ENCODE measurements around the gene PARP6.

The PARP6 gene, protein sequence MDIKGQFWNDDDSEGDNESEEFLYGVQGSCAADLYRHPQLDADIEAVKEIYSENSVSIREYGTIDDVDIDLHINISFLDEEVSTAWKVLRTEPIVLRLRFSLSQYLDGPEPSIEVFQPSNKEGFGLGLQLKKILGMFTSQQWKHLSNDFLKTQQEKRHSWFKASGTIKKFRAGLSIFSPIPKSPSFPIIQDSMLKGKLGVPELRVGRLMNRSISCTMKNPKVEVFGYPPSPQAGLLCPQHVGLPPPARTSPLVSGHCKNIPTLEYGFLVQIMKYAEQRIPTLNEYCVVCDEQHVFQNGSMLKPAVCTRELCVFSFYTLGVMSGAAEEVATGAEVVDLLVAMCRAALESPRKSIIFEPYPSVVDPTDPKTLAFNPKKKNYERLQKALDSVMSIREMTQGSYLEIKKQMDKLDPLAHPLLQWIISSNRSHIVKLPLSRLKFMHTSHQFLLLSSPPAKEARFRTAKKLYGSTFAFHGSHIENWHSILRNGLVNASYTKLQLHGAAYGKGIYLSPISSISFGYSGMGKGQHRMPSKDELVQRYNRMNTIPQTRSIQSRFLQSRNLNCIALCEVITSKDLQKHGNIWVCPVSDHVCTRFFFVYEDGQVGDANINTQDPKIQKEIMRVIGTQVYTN

DNA sequence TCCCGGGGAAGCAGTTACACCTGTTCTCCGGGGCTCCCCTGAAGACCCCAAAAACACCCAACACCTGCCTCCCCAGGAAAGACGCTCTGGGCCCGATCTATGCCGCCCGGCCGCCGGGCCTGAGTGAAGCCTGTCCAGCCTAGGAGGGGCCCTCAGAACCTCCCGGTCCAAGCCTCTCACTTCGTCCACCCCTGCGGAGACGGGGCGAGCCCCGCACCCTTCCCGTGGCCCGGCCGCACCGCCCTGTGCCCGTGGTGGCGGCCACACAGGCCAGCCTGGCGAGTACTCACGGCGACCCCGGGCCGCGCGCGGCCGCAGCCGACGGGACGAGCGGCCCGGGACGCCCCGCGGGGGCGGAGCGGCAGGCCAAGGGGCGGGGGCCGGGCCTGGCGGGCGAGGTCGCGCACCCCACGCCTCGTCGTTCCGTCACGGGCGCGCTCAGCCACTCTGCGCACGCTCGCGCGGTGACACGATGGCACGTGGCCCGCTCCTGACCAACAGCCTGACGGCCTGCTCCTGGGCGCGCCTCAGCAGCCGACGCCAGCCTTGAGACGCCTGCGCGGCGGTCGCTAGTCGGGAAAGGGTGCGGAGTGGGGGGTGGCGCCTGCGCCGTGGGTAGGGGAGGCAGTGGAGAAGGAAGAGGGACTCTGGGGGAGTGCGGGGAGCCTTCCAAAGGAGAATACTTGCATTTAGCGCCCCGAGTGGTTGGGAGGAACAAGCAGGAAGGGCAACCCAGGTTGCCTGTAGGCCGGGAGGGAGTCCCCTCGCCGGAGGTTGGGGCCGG lies at the start of gene PARP6:
TSS of gene PARP6 (minus strand) at position 342 of the 784 bp plus-strand sequence. CDS start 5,077 bp downstream, outside the sequence.
- peak; percentile 99 for DNase-seq (ENCODE audit: low read depth)

DNA sequence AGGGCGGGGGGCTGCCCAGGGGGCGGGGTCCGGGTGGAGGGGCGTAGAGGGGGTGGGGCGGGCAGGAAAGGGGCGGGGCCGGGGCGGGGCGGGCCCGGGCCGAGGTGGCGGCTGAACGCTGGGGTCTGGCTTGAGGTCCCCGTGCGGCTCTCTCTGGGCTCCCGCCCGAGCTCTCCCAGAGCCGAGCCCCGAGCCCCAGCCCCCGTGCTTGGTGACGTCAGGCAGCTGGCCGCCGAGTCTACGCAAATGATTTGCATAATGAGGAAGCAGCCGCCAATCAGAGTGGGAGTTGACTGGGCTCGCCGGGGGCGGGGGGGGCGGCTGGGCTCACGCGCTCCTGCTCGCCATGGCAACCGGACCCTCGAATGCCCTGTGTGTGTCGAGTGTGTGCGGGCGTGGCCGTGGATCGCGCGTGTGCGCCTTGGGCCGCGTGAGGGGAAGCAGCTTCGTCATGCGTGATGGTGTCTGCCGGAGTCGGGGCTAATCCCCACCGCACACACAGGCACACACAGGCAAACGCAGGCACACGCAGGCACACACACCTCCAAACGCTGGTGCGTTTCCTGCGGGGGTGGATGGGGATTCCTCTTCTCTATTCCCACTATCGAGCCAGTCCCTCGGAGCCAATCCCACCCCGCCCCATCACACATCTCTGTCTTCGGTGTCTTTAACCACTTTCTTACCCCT lies 47.8 kb upstream of the PARP6 start, which contains the start of gene CELF6:
TSS of gene CELF6 (minus strand) at position 173 of the 687 bp plus-strand sequence. CDS start 283 bp downstream, outside the sequence.
- peak; percentile 61 for DNase-seq (ENCODE audit: low read depth)

DNA sequence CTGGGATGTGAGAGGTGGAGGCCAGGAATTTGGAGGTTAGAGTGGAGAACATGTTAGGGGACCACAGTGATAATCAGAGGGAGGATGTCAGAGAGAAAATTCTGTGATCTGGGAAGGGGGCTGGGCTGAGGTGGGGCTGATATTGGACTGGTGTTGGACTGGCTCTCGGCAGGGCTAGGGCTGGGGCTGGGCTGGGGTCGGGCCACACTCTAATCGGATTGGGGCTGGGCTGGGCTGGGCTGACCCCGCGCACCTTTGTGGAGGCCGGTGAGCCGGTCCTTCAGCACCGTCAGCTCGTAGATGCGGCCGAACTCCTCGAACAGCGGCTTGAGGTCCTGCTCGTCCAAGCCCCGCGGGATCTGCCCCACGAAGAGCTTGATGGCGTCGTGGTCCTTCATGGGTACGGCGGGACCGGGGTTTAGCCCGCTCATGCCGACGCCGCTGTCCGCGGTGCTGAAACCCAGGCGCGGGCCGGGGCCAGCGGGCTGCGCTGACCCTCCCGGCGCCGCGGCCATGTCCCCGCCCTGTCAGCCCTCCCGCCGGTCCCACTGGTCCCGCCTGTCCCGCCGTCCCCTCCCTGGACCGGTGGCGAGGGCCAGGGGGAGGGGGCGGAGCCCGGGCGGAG lies 47.1 kb upstream of the PARP6 start:
- peak; percentile 18 for DNase-seq (ENCODE audit: low read depth)

DNA sequence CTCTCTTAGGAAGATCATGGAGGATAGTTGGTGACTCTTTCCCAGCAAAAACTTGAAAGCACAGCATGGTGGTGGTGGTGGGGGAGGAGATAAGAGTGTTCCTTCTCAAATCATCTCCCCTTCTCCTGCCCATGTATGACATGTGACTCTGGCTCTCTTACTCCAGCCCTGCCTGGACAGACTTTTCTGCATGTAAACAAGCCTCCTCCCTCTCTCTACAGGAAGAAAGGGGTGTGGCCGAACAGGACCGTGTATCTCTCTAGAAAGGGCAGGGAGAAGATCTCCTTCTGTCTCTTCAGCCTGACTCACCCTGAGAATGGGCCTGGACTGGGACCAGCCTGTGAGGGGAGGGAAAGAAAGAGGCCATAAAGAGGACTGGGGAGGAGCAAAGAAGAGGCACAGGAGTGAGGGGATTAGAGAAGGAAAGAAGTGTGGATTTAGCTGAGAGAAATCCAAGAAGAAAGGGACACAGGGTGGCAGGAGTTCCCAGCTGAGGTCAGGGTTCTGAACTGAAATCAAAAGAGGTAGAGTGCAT lies 46.1 kb upstream of the PARP6 start:
- DNase-seq (ENCODE audit: low read depth), result no peak

DNA sequence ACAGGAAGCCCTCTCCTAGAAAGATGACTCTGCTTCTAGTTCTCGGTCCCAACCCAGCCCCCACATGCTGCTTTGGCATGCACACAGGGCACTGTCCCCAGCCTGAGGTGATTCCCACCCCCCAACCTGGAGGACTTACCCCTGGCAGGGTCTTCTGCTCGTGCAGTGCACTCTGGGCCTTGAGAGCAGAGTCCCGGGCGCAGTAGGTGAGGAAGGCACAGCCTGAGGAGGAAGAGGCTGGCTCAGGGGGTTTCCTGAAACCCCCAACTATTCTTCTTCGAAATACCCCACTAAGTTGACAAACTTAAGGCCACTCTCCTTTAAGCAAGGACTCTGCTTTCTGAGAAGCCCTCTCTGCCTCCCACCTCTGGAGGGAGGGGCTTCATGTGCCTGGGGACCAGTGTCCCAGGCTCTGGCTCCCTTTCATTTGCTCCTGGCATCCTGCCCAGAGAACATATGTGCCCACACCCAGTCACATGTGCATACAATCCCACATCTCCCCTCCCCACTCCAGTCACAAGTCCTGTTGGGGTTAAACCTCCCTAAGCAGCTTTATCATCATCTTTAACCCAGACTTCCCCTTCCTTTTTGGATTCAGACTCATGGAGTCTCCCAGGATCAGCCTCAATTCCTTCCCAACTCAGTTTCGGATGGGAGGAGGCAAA lies 43.5 kb upstream of the PARP6 start:
- no peak for DNase-seq (ENCODE audit: low read depth)

DNA sequence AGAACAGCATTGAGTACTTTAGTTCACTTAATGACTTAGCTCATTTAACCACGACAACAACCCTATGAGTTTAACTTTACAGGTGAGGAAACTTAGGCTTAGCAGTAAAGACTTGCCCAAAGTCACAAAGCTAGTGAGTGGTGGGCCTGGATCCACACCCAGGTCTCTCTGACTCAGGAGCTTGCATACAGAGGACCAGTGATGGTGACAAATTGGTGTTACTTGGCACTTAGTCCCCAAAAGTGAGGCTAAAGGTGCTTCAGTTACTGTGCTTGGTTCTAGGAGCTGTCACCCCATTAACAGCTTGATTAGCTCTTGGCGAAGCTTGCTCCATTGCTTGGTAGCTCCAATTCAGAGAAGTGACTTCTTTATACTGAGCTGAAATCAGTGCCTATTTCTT lies 41.5 kb upstream of the PARP6 start:
- no peak for DNase-seq (ENCODE audit: low read depth)

DNA sequence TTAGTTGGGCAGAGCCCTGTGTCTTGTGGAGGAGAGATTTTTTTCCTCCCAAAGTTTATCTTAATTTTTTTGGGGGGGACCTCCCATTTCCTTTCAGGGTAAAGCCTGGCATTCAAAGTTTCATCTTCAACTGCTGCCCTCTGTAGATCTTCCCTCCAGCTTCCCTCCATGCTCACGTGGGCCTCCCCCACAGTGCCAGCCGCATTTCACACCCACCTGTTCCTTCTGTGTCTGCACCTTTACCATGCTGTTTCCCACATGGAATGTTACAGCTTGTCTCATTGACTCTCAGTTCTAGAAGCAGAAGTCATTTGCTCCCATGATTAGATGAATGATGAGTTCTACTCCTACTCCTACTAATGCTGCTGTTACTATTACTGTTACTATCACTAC lies 41.1 kb upstream of the PARP6 start:
- DNase-seq (ENCODE audit: low read depth), result no peak

DNA sequence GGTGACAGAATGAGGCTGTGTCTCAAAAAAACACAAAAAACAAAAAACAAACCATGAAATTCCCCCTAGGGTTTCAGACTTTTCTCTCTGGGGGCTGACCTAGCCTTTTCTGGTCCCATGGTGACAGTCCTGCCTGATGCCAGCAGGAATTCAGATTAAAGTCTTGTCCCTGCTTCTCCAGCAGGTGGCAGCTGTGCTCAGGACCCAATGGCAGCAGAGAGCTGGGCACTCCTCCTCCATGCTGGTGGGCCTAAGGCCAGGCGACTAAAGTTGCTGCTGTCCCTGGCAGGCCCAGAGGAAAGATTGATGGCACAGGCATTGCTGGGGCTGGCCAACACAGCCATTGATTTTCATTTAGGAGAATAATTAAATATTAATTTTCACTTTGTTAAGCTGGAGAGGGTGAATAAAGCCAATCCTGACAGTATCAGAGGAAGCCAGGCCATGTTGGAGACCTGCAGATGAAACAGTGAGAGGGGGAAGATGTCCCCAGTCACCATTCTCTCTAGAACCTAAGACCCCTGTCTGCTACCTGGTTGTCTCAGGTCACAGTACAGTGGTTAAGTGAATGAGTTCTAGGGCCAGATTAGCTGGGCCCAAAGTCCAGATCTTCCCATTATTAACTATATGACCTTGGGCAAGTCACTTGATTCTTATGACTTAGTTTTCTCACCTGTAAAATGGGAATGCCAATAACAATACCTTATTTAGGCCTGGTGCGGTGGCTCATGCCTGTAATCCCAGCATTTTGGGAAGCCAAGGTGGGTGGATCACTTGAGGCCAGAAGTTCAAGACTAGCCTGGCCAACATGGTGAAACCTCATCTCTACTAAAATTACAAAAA lies 40.5 kb upstream of the PARP6 start:
- DNase-seq (ENCODE audit: low read depth), result peak; percentile 24

DNA sequence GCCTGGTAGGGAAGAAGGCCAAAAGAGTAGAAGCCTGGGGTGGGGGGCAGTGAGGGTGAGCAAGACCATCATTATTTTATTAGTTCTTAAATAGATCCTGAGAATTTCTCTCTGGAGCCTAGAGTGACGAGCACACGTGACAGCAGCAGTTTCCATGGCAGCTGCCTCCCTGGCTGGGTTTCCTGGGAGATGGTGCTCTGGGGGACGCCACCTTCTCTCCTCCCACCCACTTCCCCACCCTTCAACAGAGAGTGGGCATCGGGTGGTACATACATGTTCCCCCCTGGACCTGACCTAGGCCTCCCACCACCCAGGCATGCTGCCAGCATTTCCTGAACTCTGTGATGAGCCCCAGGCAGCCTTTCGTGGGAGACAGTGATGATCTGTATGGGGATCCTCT lies 34.7 kb upstream of the PARP6 start:
- DNase-seq (ENCODE audit: low read depth), result no peak

DNA sequence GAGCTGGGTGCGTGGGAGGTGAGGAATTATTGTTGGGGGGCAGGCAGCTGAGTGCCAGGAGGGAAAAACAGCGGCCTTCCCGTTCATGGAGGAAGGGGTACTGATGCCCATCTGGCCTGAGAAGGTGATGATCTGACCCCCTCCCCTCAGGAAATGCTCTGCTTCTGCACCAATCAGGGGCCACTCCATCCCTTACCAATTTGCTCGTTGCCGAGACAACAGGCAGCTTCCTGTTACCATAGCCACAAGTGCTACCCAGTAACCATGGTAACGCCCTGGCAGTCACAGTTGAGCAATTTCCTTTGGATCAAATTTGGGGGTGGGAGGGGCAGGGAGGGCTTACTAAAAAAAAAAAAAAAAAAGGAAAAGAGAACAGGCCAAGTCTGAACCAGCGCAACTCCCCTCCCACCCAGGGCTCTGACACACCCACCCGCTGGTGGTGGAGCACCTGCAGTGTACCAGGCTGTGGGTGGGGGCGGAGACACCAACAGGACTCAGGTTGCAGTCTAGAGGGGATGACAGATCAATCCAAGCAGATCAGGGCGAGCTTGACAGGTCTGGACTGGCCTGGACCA lies 33.9 kb upstream of the PARP6 start:
- peak; percentile 7 for DNase-seq (ENCODE audit: low read depth)

DNA sequence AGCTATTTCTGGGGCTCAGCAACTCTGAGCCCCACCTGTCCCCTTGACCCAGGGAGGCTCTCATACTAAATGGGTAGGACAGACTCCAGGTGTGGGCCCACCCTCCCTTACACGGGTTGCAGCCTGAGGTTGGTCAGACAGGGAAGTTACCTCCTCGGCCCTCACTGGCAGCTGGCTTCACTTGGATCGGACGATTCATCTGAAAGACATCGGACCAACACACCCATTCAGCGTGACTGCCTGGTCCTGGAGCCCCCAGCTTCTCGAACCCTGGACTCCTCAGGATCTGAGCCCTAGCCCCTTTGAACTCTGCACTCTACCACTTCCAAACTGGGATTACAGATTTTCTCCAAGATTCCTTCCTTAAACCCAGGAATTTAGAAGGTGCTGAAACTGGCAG lies 32.2 kb upstream of the PARP6 start:
- no peak for DNase-seq (ENCODE audit: low read depth)

DNA sequence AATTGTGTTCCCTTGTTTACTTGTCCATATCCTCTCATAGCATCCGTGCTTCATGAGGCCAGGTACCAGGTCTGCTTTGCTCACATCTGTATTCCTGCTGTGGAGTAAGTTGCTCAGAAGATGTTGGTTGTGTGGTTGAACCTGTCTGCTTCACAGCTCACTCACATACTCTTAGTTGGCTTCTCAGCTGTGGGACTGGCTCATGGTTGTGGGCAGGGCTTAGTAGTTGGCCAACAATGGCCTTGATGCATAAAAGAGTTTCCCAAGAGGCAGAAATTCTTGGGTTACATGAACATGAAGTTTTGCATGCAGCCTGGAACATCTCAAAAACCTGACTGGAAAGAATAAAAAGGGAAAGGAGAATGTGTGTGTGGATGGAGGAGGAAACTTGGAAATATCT lies 30.6 kb upstream of the PARP6 start:
- no peak for DNase-seq (ENCODE audit: low read depth)

DNA sequence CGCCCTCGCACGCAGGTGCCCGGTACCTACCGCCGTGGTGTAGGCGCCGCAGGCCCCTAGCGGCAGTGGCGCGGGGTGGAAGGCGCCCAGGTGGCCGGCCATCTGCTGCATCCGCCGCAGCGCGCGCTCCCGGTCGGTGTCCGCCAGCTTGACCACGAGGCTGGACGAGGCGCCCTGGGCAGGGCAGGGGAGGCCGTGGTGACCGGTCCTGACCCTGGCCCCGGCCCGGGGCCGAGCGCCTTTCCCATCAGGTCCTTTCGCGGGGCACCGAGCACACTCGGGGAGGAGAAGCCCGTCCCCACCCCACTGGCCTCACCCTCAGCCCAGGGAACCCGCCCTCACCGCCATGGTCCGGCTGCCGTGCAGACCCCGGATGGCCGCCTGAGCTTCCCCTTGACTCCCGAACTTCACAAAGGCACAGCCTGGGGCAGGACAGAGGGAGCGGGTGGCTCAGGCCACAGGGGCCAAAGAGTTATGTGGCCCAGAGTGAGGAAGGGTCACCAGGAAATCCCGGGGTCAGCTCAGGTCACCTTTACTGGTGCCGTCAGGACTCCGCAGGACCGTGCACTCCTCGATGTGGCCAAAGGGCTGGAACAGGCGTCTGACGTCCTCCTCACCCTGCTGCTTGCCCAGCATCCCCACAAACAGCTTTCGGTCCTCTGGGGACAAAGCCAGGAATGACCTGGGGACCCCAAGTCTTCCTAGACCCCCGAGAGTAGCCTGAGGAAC lies 17.4 kb upstream of the PARP6 start:
- DNase-seq (ENCODE audit: low read depth), result no peak

DNA sequence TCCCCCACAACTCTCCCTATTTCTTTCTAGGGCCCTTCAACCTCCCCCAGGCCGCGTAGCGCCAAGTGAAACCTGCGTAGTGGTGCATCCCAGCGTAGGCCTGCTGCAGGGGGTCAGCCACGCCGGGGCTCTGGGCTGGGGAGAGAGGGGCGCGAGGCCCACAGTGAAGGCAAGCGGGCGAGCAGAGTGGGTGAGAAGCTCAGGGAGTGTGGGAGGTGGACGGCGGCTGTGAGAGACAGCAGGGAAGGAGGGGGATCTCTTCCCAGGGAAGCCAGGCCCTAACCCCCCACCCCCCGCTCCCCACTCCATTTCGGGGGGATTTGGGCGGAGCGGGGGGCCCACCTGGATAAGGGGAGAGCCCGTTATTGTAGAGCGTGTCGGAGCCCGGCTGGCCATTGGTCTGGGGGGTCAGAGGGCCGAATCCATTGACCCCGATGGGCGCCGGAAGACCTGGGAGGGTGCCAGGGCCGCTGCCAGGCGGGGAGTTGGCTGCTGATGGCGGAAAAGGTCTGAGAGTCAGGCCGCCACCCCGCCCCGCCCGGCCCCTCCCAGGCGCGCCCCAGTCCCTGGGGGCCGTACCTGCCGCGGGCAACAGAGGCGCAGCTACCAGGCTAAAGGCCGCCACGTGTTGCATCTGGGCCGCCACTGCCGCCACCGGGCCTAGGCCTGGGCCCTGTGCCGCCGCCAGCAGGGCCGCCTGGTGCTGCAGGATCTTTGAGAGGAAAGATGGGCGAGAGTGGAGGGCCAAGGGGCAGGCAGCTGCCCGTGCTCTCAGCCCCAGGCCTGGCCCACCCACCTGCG lies 16.6 kb upstream of the PARP6 start:
- DNase-seq (ENCODE audit: low read depth), result no peak

DNA sequence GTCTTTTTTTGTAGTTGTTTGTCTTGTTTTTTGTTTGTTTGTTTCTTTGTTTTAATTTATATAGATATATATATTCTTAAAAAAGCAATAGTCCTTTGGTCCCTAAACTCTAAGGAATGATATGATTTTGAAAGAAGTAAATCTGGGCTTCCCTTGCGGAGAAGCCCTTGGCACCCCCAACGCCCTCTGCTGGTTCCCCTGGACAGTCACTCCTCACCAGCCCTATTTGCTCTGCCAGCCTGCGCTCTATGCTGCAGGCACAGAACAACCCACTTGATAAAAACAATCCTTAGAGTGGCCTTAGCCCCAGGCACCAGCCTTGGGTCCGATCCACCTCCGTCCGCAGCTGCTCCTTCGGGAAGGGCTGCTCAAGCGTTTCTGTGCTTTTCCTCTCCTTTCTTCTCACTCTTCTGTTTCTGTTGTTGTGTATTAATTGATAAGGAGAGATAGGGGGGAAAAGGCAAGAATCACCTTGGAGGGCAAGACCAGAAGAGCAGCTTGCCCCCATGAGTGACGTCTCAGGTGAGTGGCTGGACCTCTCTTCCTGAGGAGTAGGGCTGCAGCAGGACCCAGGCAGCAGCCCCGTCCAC lies 13.7 kb upstream of the PARP6 start:
- DNase-seq (ENCODE audit: low read depth), result peak; percentile 12

DNA sequence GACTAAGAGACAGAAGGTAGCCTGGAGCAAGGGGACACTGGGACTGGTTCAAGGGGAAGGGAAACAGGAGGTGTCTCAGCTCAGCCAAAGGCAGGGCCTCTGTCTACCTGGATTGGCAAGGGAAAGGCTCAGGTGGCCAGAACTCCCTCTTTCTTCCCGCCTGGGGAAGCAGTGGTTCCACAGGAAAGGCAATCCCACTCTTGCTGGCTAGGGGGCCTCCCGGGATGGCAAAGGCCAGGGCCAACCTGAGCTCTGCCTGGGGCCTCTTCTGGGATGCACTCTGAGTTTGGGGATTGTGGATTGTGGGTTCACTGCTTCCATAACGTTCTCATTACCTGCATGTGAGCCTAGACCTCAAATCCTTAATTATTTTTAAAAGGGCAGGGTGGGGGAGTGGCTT lies 13.0 kb upstream of the PARP6 start:
- no peak for DNase-seq (ENCODE audit: low read depth)

DNA sequence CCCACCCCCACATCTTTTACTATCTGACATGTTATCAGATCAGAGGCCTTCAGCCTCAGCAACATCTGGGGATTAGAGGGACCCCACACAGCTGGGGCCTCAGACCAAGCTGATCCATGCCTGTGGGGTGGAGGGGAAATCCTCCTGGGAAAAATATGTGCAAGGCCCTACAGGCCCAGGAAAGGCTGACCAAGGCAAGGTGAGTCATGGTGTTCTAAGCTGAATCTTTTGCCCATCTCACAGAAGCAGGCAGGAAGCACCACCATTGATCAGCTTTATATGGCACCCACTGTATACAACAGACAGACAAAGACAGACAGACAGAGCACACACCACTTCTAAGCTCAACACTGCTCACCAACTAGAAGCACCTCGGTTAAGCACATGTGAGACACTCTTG lies 12.4 kb upstream of the PARP6 start:
- DNase-seq (ENCODE audit: low read depth), result no peak

DNA sequence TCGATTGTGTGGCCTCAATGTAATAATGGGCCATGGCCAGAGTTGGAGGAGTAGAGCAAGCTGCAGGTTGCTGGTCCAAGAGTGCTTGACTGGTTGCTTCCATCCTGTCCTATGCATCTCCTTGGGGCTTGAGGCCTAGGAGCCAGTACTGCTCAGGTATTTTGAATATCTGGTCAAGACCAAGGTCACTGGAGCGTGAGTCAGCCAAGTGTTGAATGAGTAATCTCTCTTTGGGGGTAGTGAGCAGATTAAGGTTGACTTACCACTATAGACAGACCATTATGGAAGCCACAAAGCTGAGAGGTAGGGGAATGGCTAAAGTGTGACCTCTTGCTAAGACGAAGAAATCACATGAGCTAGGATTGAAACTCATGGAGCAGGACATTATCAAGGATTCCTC lies 9.4 kb upstream of the PARP6 start:
- no peak for DNase-seq (ENCODE audit: low read depth)
